WTC11 (cell line): ENCODE results near the gene OXLD1. TPM values are rescaled to one million over a fixed set of nuclear protein-coding genes. Genes with fewer than 3 reads are reported as not detected.

ENCODE experiments used
- CREB1 ChIP-seq: sonication (generic); formaldehyde crosslinking; IDR thresholded peaks from 2 replicates; pipeline ENCODE4 v1.8.0; 2023; ENCODE audit warnings: mild to moderate bottlenecking, missing genetic modification reagents
- CREM ChIP-seq: sonication (generic); formaldehyde crosslinking; IDR thresholded peaks from 2 replicates; pipeline ENCODE4 v1.8.1; 2022; ENCODE audit warnings: mild to moderate bottlenecking, missing genetic modification reagents, moderate library complexity
- FOXK1 ChIP-seq: sonication (generic); formaldehyde crosslinking; IDR thresholded peaks from 2 replicates; pipeline ENCODE4 v1.8.0; 2022; ENCODE audit warnings: mild to moderate bottlenecking, moderate library complexity, missing genetic modification reagents
- FOXP1 ChIP-seq: sonication (generic); formaldehyde crosslinking; IDR thresholded peaks from 2 replicates; pipeline ENCODE4 v1.8.0; 2022; ENCODE audit warnings: missing genetic modification reagents, mild to moderate bottlenecking, moderate library complexity, borderline replicate concordance
- IRF2 ChIP-seq: sonication (generic); formaldehyde crosslinking; IDR thresholded peaks from 2 replicates; pipeline ENCODE4 v1.8.0; 2022; ENCODE audit warnings: low read depth, missing genetic modification reagents, borderline replicate concordance
- JAZF1 ChIP-seq: fragments of 250-450 bp; sonication (Bioruptor Pico); IDR thresholded peaks from 2 replicates; pipeline ENCODE4 v1.9.0; 2021; ENCODE audit warnings: moderate library complexity, mild to moderate bottlenecking, inconsistent platforms
- MYBL2 ChIP-seq: sonication (generic); formaldehyde crosslinking; IDR thresholded peaks from 2 replicates; pipeline ENCODE4 v1.8.1; 2023; ENCODE audit warnings: mild to moderate bottlenecking, moderate library complexity, missing genetic modification reagents
- NFATC4 ChIP-seq: fragments of 250-450 bp; sonication (Bioruptor Pico); IDR thresholded peaks from 2 replicates; pipeline ENCODE4 v1.9.0; 2021; ENCODE audit warnings: mild to moderate bottlenecking
- NR1H2 ChIP-seq: sonication (generic); formaldehyde crosslinking; IDR thresholded peaks from 2 replicates; pipeline ENCODE4 v1.9.0; 2021; ENCODE audit warnings: mild to moderate bottlenecking, moderate library complexity, missing genetic modification reagents
- NR2C2 ChIP-seq: sonication (generic); formaldehyde crosslinking; IDR thresholded peaks from 2 replicates; pipeline ENCODE4 v1.8.0; 2022; ENCODE audit warnings: mild to moderate bottlenecking, missing genetic modification reagents
- PRRX2 ChIP-seq: fragments of 250-450 bp; sonication (Bioruptor Pico); IDR thresholded peaks from 2 replicates; pipeline ENCODE4 v1.8.0; 2021; ENCODE audit warnings: mild to moderate bottlenecking
- RORB ChIP-seq: fragments of 250-450 bp; sonication (Bioruptor Pico); IDR thresholded peaks from 2 replicates; pipeline ENCODE4 v1.9.0; 2021; ENCODE audit warnings: mild to moderate bottlenecking
- SMAD3 ChIP-seq: sonication (generic); formaldehyde crosslinking; IDR thresholded peaks from 2 replicates; pipeline ENCODE4 v1.8.0; 2022; ENCODE audit warnings: missing genetic modification reagents, mild to moderate bottlenecking, borderline replicate concordance
- SOX15 ChIP-seq: fragments of 250-450 bp; sonication (Bioruptor Pico); IDR thresholded peaks from 2 replicates; pipeline ENCODE4 v1.9.0; 2021; ENCODE audit warnings: mild to moderate bottlenecking
- SP1 ChIP-seq: sonication (generic); formaldehyde crosslinking; conservative IDR thresholded peaks from 2 replicates; pipeline ENCODE4 v1.8.1; 2022; ENCODE audit warnings: missing genetic modification reagents
- TCF7 ChIP-seq: sonication (generic); formaldehyde crosslinking; IDR thresholded peaks from 2 replicates; pipeline ENCODE4 v1.8.0; 2022; ENCODE audit warnings: mild to moderate bottlenecking, low read depth, missing genetic modification reagents, moderate library complexity
- ZNF396 ChIP-seq: fragments of 250-450 bp; sonication (Bioruptor Pico); IDR thresholded peaks from 2 replicates; pipeline ENCODE4 v1.8.0; 2021; ENCODE audit warnings: mild to moderate bottlenecking, moderate library complexity, borderline replicate concordance
- ZNF416 ChIP-seq: fragments of 250-450 bp; sonication (Bioruptor Pico); IDR thresholded peaks from 2 replicates; pipeline ENCODE4 v1.9.0; 2021; ENCODE audit warnings: mild to moderate bottlenecking, inconsistent platforms
- ZNF671 ChIP-seq: fragments of 250-450 bp; sonication (Bioruptor Pico); IDR thresholded peaks from 2 replicates; pipeline ENCODE4 v1.8.0; 2021; ENCODE audit warnings: mild to moderate bottlenecking
- total RNA-seq: library from RNA; stranded (reverse); gene quantifications from 3 replicates; pipeline ENCODE4 v1.2.3, GENCODE V29; 2021
- TF ChIP-seq, protein P1 (sequence below): sonication (generic); formaldehyde crosslinking; IDR thresholded peaks from 2 replicates; pipeline ENCODE4 v1.8.1; 2022; ENCODE audit warnings: missing genetic modification reagents, borderline replicate concordance
- TF ChIP-seq, protein P2 (sequence below): sonication (generic); formaldehyde crosslinking; IDR thresholded peaks from 2 replicates; pipeline ENCODE4 v1.8.1; 2022; ENCODE audit warnings: low read depth, missing genetic modification reagents, borderline replicate concordance
- TF ChIP-seq, protein P3 (sequence below): fragments of 250-450 bp; sonication (Bioruptor Pico); conservative IDR thresholded peaks from 2 replicates; pipeline ENCODE4 v1.9.0; 2021; ENCODE audit warnings: mild to moderate bottlenecking
- TF ChIP-seq, protein P4 (sequence below): sonication (generic); formaldehyde crosslinking; IDR thresholded peaks from 2 replicates; pipeline ENCODE4 v1.8.0; 2022; ENCODE audit warnings: mild to moderate bottlenecking, missing genetic modification reagents
- TF ChIP-seq, protein P5 (sequence below): sonication (generic); formaldehyde crosslinking; IDR thresholded peaks from 2 replicates; pipeline ENCODE4 v1.8.0; 2023; ENCODE audit warnings: missing genetic modification reagents
- TF ChIP-seq, protein P6 (sequence below): fragments of 200-600 bp; IDR thresholded peaks from 2 replicates; pipeline ENCODE4 v1.8.0; 2022; ENCODE audit warnings: antibody characterized with exemption
- TF ChIP-seq, protein P7 (sequence below): sonication (generic); formaldehyde crosslinking; conservative IDR thresholded peaks from 2 replicates; pipeline ENCODE4 v1.8.1; 2022; ENCODE audit warnings: mild to moderate bottlenecking, missing genetic modification reagents
- TF ChIP-seq, protein P8 (sequence below): sonication (generic); formaldehyde crosslinking; IDR thresholded peaks from 2 replicates; pipeline ENCODE4 v1.8.1; 2023; ENCODE audit warnings: mild to moderate bottlenecking, moderate library complexity, missing genetic modification reagents

Gene OXLD1
- total RNA-seq, 1 experiment from 2014 or later = 49.6 TPM

DNA sequence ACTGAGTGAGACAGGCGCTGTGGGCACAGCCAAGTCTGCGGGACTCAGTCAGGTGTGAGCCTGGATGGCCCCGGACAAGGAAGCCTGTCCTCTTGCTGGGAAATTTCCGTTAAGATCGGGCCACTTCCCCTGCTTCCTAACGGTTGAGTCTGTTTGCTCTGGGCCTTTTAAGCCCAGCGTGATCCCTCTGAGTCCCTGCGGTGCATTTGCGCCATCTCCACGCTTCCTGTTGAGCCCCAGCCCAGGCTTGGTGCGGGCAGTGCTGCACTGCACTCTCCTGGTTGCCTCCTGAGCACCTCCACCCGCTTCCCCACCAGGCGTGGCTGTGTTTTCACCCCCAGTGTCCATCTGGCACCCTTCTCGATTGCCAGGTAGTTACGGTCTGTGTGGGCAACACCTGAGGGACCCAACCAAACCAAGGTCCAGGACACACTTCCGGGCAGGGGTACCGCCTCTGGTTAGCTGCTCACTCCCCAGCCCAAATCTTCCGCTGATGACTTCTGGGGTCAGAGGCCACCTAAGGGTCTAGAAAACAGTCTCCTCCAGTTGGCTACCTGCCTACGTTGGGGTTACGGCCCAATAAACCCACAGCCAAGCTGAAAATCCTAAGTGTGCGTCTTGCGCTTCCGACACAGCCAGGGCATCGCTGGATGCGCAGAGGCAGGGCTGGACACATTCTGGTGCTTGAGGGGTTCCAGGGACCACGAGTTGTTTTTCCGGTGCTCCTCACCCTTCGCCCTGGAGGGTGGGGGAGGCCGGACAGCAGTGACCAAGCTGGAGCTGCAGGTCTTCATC lies 44.3 kb upstream of the OXLD1 start (continued):
- TF ChIP-seq, protein P1, sequence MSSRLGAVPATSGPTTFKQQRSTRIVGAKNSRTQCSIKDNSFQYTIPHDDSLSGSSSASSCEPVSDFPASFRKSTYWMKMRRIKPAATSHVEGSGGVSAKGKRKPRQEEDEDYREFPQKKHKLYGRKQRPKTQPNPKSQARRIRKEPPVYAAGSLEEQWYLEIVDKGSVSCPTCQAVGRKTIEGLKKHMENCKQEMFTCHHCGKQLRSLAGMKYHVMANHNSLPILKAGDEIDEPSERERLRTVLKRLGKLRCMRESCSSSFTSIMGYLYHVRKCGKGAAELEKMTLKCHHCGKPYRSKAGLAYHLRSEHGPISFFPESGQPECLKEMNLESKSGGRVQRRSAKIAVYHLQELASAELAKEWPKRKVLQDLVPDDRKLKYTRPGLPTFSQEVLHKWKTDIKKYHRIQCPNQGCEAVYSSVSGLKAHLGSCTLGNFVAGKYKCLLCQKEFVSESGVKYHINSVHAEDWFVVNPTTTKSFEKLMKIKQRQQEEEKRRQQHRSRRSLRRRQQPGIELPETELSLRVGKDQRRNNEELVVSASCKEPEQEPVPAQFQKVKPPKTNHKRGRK = no peak
- TF ChIP-seq ZNF671 (CRISPR knock-in tag) (no peak), NFATC4 (CRISPR knock-in tag) (no peak), ZNF396 (CRISPR knock-in tag) (no peak), IRF2 (no peak), PRRX2 (CRISPR knock-in tag) (peak; percentile 72; the same call in 1 of the 2 replicates), NR1H2 (CRISPR knock-in tag) (no peak), CREB1 (CRISPR knock-in tag) (peak; percentile 66; the same call in 1 of the 2 replicates), FOXK1 (CRISPR knock-in tag) (no peak; the same call in 1 of the 2 replicates), NR2C2 (CRISPR knock-in tag) (no peak), JAZF1 (CRISPR knock-in tag) (no peak), SP1 (CRISPR knock-in tag) (0 out of 2 replicates have a peak, but pooled peaks have one; percentile 15), TCF7 (no peak), FOXP1 (CRISPR knock-in tag) (no peak), ZNF416 (CRISPR knock-in tag) (peak; percentile 6; the same call in 1 of the 2 replicates), SMAD3 (CRISPR knock-in tag) (no peak), RORB (no peak), MYBL2 (no peak), SOX15 (CRISPR knock-in tag) (no peak), CREM (CRISPR knock-in tag) (peak; percentile 26; the same call in 1 of the 2 replicates)
- TF ChIP-seq, protein P2, sequence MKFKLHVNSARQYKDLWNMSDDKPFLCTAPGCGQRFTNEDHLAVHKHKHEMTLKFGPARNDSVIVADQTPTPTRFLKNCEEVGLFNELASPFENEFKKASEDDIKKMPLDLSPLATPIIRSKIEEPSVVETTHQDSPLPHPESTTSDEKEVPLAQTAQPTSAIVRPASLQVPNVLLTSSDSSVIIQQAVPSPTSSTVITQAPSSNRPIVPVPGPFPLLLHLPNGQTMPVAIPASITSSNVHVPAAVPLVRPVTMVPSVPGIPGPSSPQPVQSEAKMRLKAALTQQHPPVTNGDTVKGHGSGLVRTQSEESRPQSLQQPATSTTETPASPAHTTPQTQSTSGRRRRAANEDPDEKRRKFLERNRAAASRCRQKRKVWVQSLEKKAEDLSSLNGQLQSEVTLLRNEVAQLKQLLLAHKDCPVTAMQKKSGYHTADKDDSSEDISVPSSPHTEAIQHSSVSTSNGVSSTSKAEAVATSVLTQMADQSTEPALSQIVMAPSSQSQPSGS (CRISPR knock-in tag) = no peak
- TF ChIP-seq, protein P3, sequence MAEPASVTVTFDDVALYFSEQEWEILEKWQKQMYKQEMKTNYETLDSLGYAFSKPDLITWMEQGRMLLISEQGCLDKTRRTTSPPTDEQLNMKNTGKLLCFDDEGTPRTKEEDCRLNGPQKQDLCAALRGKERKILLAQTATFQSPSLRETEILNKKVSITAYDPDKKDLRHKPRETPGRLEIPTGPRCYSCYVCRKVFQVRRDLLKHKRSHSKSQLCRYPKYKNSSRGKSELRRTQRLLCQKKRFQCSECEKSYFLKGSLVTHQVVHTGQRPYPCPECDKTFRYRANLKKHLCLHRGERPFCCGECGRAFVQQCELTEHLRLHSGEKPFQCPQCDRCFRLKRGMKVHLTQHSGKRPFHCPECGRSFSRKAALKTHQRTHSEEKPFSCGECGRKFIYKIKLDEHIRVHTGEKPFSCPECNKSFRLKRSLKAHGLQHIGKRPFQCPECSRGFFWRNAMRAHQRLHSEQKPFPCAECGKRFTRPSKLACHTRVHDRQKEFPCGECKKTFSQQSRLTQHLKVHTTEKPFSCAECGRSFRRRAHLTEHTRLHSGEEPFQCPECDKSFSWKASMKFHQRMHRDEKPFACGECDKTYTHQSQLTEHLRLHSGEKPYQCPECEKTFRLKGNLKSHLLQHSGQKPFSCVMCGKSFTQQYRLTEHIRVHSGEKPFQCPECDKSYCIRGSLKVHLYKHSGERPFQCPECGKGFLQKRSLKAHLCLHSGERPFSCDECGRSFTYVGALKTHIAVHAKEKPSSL (CRISPR knock-in tag) = no peak
- TF ChIP-seq, protein P4, sequence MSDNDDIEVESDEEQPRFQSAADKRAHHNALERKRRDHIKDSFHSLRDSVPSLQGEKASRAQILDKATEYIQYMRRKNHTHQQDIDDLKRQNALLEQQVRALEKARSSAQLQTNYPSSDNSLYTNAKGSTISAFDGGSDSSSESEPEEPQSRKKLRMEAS (CRISPR knock-in tag) = no peak; the same call in 1 of the 2 replicates
- TF ChIP-seq, protein P5, sequence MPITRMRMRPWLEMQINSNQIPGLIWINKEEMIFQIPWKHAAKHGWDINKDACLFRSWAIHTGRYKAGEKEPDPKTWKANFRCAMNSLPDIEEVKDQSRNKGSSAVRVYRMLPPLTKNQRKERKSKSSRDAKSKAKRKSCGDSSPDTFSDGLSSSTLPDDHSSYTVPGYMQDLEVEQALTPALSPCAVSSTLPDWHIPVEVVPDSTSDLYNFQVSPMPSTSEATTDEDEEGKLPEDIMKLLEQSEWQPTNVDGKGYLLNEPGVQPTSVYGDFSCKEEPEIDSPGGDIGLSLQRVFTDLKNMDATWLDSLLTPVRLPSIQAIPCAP (CRISPR knock-in tag) = no peak
- TF ChIP-seq, protein P6, sequence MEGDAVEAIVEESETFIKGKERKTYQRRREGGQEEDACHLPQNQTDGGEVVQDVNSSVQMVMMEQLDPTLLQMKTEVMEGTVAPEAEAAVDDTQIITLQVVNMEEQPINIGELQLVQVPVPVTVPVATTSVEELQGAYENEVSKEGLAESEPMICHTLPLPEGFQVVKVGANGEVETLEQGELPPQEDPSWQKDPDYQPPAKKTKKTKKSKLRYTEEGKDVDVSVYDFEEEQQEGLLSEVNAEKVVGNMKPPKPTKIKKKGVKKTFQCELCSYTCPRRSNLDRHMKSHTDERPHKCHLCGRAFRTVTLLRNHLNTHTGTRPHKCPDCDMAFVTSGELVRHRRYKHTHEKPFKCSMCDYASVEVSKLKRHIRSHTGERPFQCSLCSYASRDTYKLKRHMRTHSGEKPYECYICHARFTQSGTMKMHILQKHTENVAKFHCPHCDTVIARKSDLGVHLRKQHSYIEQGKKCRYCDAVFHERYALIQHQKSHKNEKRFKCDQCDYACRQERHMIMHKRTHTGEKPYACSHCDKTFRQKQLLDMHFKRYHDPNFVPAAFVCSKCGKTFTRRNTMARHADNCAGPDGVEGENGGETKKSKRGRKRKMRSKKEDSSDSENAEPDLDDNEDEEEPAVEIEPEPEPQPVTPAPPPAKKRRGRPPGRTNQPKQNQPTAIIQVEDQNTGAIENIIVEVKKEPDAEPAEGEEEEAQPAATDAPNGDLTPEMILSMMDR = no peak
- TF ChIP-seq, protein P7, sequence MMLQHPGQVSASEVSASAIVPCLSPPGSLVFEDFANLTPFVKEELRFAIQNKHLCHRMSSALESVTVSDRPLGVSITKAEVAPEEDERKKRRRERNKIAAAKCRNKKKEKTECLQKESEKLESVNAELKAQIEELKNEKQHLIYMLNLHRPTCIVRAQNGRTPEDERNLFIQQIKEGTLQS (CRISPR knock-in tag) = no peak
- TF ChIP-seq, protein P8, sequence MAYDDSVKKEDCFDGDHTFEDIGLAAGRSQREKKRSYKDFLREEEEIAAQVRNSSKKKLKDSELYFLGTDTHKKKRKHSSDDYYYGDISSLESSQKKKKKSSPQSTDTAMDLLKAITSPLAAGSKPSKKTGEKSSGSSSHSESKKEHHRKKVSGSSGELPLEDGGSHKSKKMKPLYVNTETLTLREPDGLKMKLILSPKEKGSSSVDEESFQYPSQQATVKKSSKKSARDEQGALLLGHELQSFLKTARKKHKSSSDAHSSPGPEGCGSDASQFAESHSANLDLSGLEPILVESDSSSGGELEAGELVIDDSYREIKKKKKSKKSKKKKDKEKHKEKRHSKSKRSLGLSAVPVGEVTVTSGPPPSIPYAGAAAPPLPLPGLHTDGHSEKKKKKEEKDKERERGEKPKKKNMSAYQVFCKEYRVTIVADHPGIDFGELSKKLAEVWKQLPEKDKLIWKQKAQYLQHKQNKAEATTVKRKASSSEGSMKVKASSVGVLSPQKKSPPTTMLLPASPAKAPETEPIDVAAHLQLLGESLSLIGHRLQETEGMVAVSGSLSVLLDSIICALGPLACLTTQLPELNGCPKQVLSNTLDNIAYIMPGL (CRISPR knock-in tag) = no peak
